ENCODE measurements around the gene ENAM. TPM values are rescaled to one million over a fixed set of nuclear protein-coding genes. Genes with fewer than 3 reads are reported as not detected.
"Not testable (repeated sequence)": the region's sequence is repeated elsewhere in the genome, so short reads cannot be mapped to it uniquely, and the experiment has no call there.

ENAM gene
- total RNA-seq, 6 experiments from 2014 or later, result 0.07 to 0.86 (median 0.62) TPM

DNA sequence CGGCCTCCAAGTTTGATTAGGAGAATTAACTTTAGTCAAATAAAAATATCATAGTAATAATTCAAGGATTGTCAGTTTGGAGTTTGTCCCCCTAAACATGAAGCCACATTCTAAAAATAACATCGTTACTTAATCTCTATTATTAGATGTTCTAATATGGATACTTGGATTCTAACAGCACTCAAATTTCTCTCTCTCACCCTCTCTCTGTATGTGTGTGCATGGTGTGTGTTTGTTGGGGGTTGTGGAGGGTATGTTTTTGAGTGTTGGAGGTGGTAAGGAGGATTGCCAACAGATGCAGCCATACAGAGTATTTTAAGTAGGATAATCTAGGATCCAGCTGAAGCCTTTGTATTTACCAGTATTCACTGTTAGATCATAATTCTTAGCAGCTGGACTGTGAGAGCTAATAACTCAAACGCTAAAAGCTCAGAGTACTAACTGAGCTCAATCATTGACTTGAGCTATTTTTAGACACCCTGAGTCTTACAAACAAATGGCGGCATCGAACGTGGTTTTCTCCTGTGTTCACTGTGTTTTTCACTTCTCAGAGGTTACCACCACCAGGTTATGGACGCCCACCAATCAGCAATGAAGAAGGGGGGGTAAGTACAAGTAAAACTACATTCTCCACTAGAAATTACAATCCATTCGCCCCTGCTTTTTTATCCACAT is 8.8 kb downstream of the ENAM start:
- H3K4me3 ChIP-seq, result peak overlapping the region in 2 of 3 donors; percentile 20 to 28
- no peaks in the 10 kb centered on the region for H3K27me3 ChIP-seq
- whole genome bisulfite sequencing (ENCODE audit: insufficient coverage, low coverage, low lambda C conversion rate, missing lambda C conversion rate), result 44% methylated on average over 8 of the region's 8 CpGs
- H3K27ac ChIP-seq, result no peak overlapping the region
- DNase-seq (no peak), ATAC-seq (peak; percentile 71 to 86 (median 82))
- H3K36me3 ChIP-seq, result no peaks in the 10 kb centered on the region
- intact Hi-C loops (cut with DNase I), result no loop called here
- peaks cover 0 to 4% (median 0%) of the 10 kb centered on the region in 4 donors for H3K4me1 ChIP-seq
- TF ChIP-seq, protein P1, sequence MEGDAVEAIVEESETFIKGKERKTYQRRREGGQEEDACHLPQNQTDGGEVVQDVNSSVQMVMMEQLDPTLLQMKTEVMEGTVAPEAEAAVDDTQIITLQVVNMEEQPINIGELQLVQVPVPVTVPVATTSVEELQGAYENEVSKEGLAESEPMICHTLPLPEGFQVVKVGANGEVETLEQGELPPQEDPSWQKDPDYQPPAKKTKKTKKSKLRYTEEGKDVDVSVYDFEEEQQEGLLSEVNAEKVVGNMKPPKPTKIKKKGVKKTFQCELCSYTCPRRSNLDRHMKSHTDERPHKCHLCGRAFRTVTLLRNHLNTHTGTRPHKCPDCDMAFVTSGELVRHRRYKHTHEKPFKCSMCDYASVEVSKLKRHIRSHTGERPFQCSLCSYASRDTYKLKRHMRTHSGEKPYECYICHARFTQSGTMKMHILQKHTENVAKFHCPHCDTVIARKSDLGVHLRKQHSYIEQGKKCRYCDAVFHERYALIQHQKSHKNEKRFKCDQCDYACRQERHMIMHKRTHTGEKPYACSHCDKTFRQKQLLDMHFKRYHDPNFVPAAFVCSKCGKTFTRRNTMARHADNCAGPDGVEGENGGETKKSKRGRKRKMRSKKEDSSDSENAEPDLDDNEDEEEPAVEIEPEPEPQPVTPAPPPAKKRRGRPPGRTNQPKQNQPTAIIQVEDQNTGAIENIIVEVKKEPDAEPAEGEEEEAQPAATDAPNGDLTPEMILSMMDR (IDR thresholded peaks at IDR 0.05), result no peak
- TF ChIP-seq POLR2A (IDR thresholded peaks at IDR 0.05), result no peak
- H3K9me3 ChIP-seq, result no peaks in the 10 kb centered on the region

DNA sequence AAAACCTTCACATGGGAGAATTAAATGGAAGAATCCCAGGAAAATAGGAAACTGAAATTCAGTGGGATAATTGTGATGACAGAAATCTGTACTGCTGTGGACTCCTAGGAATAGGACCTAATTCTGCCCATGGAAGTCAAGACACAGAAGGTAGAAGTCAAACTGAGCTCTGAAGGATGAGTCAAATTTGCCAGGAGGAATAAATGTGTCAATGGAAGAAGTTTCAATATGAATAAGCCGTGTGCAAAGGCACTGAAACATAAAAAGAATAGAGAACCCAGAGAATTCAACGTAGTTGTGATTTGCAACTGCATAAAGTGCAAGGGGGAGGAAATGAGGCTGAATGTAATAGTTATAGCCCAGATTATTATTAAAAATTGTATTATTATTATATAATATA is 11.6 kb downstream of the ENAM start:
- intact Hi-C loops (cut with DNase I), result no loop called here
- DNase-seq (no peak), ATAC-seq (no peak)
- WGBS (ENCODE audit: insufficient coverage, low coverage, low lambda C conversion rate, missing lambda C conversion rate), result 83% methylated on average over 2 of the region's 2 CpGs
- Histone ChIP-seq H3K9me3 (no peaks in the 10 kb centered on the region), H3K36me3 (no peaks in the 10 kb centered on the region), H3K4me1 (peaks cover 0 to 4% (median 0%) of the 10 kb centered on the region in 4 donors), H3K27ac (no peak overlapping the region), H3K4me3 (no peak overlapping the region), H3K27me3 (no peaks in the 10 kb centered on the region)
- TF ChIP-seq POLR2A (IDR thresholded peaks at IDR 0.05), result no peak
- TF ChIP-seq, protein P1 (IDR thresholded peaks at IDR 0.05), result no peak

DNA sequence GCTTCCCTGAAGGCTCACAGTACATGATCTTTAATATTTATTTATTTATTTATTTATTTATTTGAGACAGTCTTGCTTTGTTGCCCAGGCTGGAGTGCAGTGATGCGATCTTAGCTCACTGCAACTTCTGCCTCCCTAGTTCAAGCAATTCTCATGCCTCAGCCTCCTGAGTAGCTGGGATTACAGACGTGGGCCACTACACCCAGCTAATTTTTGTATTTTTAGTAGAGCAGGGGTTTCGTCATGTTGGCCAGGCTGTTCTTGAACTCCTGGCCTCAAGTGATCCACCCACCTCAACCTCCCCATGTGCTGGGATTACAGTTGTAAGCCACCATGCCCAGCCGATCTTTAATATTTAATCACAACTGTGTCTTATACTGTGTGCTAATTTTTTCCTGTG is 22.2 kb downstream of the ENAM start:
- intact Hi-C loops (cut with DNase I); H3K36me3 ChIP-seq; H3K9me3 ChIP-seq; ATAC-seq; H3K27me3 ChIP-seq; H3K27ac ChIP-seq; DNase-seq; H3K4me3 ChIP-seq; H3K4me1 ChIP-seq: not testable (repeated sequence)
- 79% methylated on average over 3 of the region's 4 CpGs for WGBS (ENCODE audit: insufficient coverage, low coverage, low lambda C conversion rate, missing lambda C conversion rate)

DNA sequence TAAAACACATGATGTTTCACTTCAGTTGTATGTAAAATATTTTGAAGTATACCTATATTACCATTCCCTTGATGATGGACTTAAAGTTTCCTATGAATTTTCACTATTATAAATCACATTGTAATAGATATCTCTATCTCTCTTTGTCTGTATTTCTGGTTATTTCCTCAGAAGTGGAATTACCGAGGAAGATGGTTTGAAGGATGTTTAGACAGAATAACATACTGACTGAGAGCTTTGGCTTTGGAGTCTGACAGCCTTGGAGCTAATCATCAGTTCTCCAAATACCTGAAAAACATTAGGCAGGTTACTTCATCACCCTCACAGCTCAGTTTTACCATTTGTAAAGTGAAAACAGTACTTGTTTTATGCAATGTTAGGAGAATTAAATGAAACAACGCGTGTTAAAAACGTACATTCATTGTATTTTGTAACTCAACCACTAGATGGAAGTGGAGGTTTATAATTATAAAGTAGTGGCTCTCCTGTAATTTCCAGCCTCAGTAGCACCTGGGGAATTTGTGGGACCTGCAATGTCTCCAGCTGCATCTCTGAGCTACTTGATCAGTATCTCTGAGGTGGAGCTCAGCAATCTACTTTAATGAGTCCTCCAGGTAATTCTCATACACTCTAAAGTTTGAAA is 23.4 kb downstream of the ENAM start:
- WGBS (ENCODE audit: insufficient coverage, low coverage, low lambda C conversion rate, missing lambda C conversion rate), result 5% methylated on average over 4 of the region's 4 CpGs
- Histone ChIP-seq H3K4me1 (no peaks in the 10 kb centered on the region), H3K4me3 (no peak overlapping the region), H3K9me3 (no peaks in the 10 kb centered on the region), H3K36me3 (no peaks in the 10 kb centered on the region), H3K27me3 (no peaks in the 10 kb centered on the region), H3K27ac (no peak overlapping the region)
- peak; percentile 72 to 87 (median 79) for ATAC-seq
- intact Hi-C loops (cut with DNase I), result no loop called here
- TF ChIP-seq POLR2A (IDR thresholded peaks at IDR 0.05), result no peak
- TF ChIP-seq, protein P1 (IDR thresholded peaks at IDR 0.05), result peak; percentile 50 to 73 (median 56)
- DNase-seq, result no peak

DNA sequence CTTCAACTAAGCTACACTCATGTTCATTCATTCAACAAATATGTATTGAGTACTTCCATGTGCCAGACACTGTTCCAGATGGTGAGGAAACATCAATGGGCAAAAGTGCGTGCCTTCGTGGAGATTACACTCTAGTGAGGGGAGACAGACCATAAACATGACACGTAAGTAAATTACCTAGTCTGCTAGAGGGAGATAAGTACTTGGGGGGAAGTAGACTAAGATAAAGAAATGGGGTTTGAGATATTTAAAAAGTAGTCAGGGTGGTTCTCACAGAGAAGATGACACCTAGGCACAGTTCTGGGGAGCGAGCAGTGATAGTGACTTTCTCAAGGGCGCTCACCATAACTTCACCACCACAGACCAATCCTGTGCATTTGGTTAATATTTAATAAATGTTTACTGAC is 26.1 kb downstream of the ENAM start:
- no peaks in the 10 kb centered on the region for H3K36me3 ChIP-seq
- ATAC-seq, result peak in 2 of 4 donors; percentile 32 to 37
- TF ChIP-seq, protein P1 (IDR thresholded peaks at IDR 0.05), result no peak
- no peak overlapping the region for H3K4me3 ChIP-seq
- intact Hi-C loops (cut with DNase I), result no loop called here
- no peaks in the 10 kb centered on the region for H3K9me3 ChIP-seq
- H3K27me3 ChIP-seq, result no peaks in the 10 kb centered on the region
- no peak overlapping the region for H3K27ac ChIP-seq
- WGBS (ENCODE audit: insufficient coverage, low coverage, low lambda C conversion rate, missing lambda C conversion rate), result 56% methylated on average over 5 of the region's 5 CpGs
- no peaks in the 10 kb centered on the region for H3K4me1 ChIP-seq
- DNase-seq, result no peak

Measured in right lobe of liver (tissue), 6 donors.